ENCODE measurements around the gene RRAS.
A peak's percentile ranks its signal among the peaks of the same experiment; 100 is the strongest.

Gene RRAS

GRCh38 chr19:49640113-49640898 is at the start of gene RRAS:
RRAS (minus strand) TSS chr19:49640143; CDS start chr19:49640098, 45 bp downstream.
- Mint-ChIP-seq H3K9me3 (no peaks in the 10 kb centered on the region), H3K4me3 (peak within 1 kb of the TSS; percentile 87), H3K27me3 (peaks cover 25% of the 10 kb centered on the region), H3K4me1 (peaks cover 64% of the 10 kb centered on the region), H3K27ac (peak within 1 kb of the TSS; percentile 98), H3K36me3 (peaks cover under 1% of the 10 kb centered on the region)
- CTCF ChIA-PET, result interaction anchor here (0.9 to 2.7 kb wide), 5 partner anchors 30 to 70 kb away, joined by 3 to 10 read pairs (median 4); partner anchors contain the start of gene PRMT1
- peak; percentile 100 for DNase-seq

- DNase-seq, result peak; percentile 51
- H3K27ac Mint-ChIP-seq, result peak within 1 kb of the TSS; percentile 46
- peaks cover 29% of the 10 kb centered on the region for H3K36me3 Mint-ChIP-seq
- H3K4me1 Mint-ChIP-seq, result peaks cover 35% of the 10 kb centered on the region
- no peaks in the 10 kb centered on the region for H3K9me3 Mint-ChIP-seq
- peak within 1 kb of the TSS; percentile 75 for H3K4me3 Mint-ChIP-seq
- peaks cover 41% of the 10 kb centered on the region for H3K27me3 Mint-ChIP-seq
- CTCF ChIA-PET, result interaction anchor here (0.7 to 0.9 kb wide), 2 partner anchors 24 to 28 kb away, joined by 3 read pairs; no protein-coding TSS in a partner anchor
These were observed 49.5 kb upstream of the RRAS start, which contains the start of gene ADM5 for GRCh38 chr19:49689133-49690078. ADM5 (plus strand) TSS chr19:49689594; CDS start chr19:49689838, 244 bp downstream.

GRCh38 chr19:49688531-49689132 is 48.7 kb upstream of the RRAS start:
- Mint-ChIP-seq H3K9me3 (no peaks in the 10 kb centered on the region), H3K4me1 (peaks cover 35% of the 10 kb centered on the region), H3K27me3 (peaks cover 40% of the 10 kb centered on the region), H3K36me3 (peaks cover 37% of the 10 kb centered on the region), H3K27ac (peak overlapping the region; percentile 46), H3K4me3 (no peak overlapping the region)
- CTCF ChIA-PET, result interaction anchor here (0.7 to 0.9 kb wide), 2 partner anchors 25 to 29 kb away, joined by 3 read pairs; no protein-coding TSS in a partner anchor
- DNase-seq, result no peak

GRCh38 chr19:49687566-49688316 is 47.8 kb upstream of the RRAS start:
- Mint-ChIP-seq H3K27ac (peak overlapping the region; percentile 47), H3K36me3 (peaks cover 38% of the 10 kb centered on the region), H3K4me3 (no peak overlapping the region), H3K4me1 (peaks cover 35% of the 10 kb centered on the region), H3K9me3 (no peaks in the 10 kb centered on the region), H3K27me3 (peaks cover 32% of the 10 kb centered on the region)
- CTCF ChIA-PET, result interaction anchor here (1.7 kb wide), 1 partner anchor 12 kb away, joined by 5 read pairs; no protein-coding TSS in a partner anchor
- no peak for DNase-seq

- peaks cover 42% of the 10 kb centered on the region for H3K36me3 Mint-ChIP-seq
- H3K4me3 Mint-ChIP-seq, result no peak overlapping the region
- peaks cover 26% of the 10 kb centered on the region for H3K27me3 Mint-ChIP-seq
- H3K27ac Mint-ChIP-seq, result no peak overlapping the region
- no peaks in the 10 kb centered on the region for H3K9me3 Mint-ChIP-seq
- CTCF ChIA-PET, result interaction anchor here (1.7 kb wide), 1 partner anchor 11 kb away, joined by 5 read pairs; no protein-coding TSS in a partner anchor
- DNase-seq, result no peak
- H3K4me1 Mint-ChIP-seq, result peaks cover 33% of the 10 kb centered on the region
These were observed 47.2 kb upstream of the RRAS start for GRCh38 chr19:49687150-49687549.

GRCh38 chr19:49686503-49687088 is 46.7 kb upstream of the RRAS start:
- Mint-ChIP-seq H3K9me3 (no peaks in the 10 kb centered on the region), H3K4me1 (peaks cover 31% of the 10 kb centered on the region), H3K27ac (no peak overlapping the region), H3K36me3 (peaks cover 45% of the 10 kb centered on the region), H3K27me3 (peaks cover 21% of the 10 kb centered on the region), H3K4me3 (no peak overlapping the region)
- no peak for DNase-seq
- CTCF ChIA-PET, result interaction anchor here (0.6 to 1.7 kb wide), 3 partner anchors 8 to 180 kb away, joined by 3 to 5 read pairs (median 4); no protein-coding TSS in a partner anchor

GRCh38 chr19:49685845-49686332 is 45.9 kb upstream of the RRAS start:
- CTCF ChIA-PET, result interaction anchor here (1.7 kb wide), 2 partner anchors 10 to 179 kb away, joined by 4 to 5 read pairs; no protein-coding TSS in a partner anchor
- no peak overlapping the region for H3K27ac Mint-ChIP-seq
- no peak overlapping the region for H3K4me3 Mint-ChIP-seq
- H3K27me3 Mint-ChIP-seq, result peaks cover 13% of the 10 kb centered on the region
- H3K36me3 Mint-ChIP-seq, result peaks cover 48% of the 10 kb centered on the region
- peaks cover 26% of the 10 kb centered on the region for H3K4me1 Mint-ChIP-seq
- DNase-seq, result no peak
- H3K9me3 Mint-ChIP-seq, result no peaks in the 10 kb centered on the region

GRCh38 chr19:49684983-49685553 is 45.1 kb upstream of the RRAS start:
- CTCF ChIA-PET, result interaction anchor here (0.6 to 1.7 kb wide), 3 partner anchors 83 to 233 kb away, joined by 3 to 4 read pairs (median 3); partner anchors contain the start of gene PIH1D1
- Mint-ChIP-seq H3K36me3 (peaks cover 47% of the 10 kb centered on the region), H3K27ac (no peak overlapping the region), H3K27me3 (peaks cover 5% of the 10 kb centered on the region), H3K4me3 (no peak overlapping the region), H3K4me1 (peaks cover 26% of the 10 kb centered on the region), H3K9me3 (no peaks in the 10 kb centered on the region)
- DNase-seq, result no peak

GRCh38 chr19:49684251-49684982 is 44.5 kb upstream of the RRAS start:
- no peak for DNase-seq
- Mint-ChIP-seq H3K27me3 (no peaks in the 10 kb centered on the region), H3K9me3 (no peaks in the 10 kb centered on the region), H3K36me3 (peaks cover 44% of the 10 kb centered on the region), H3K4me3 (no peak overlapping the region), H3K27ac (no peak overlapping the region), H3K4me1 (peaks cover 27% of the 10 kb centered on the region)
- CTCF ChIA-PET, result interaction anchor here (0.6 to 1.1 kb wide), 2 partner anchors 84 to 233 kb away, joined by 3 read pairs; partner anchors contain the start of gene PIH1D1

GRCh38 chr19:49683814-49684250 is 43.9 kb upstream of the RRAS start:
- H3K4me3 Mint-ChIP-seq, result no peak overlapping the region
- H3K9me3 Mint-ChIP-seq, result no peaks in the 10 kb centered on the region
- H3K27ac Mint-ChIP-seq, result no peak overlapping the region
- H3K27me3 Mint-ChIP-seq, result no peaks in the 10 kb centered on the region
- H3K4me1 Mint-ChIP-seq, result peaks cover 25% of the 10 kb centered on the region
- H3K36me3 Mint-ChIP-seq, result peaks cover 44% of the 10 kb centered on the region
- CTCF ChIA-PET, result no interaction called here
- no peak for DNase-seq

GRCh38 chr19:49682274-49682673 is 42.3 kb upstream of the RRAS start:
- no peak for DNase-seq
- Mint-ChIP-seq H3K4me1 (peaks cover 30% of the 10 kb centered on the region), H3K27me3 (no peaks in the 10 kb centered on the region), H3K27ac (no peak overlapping the region), H3K4me3 (no peak overlapping the region), H3K36me3 (peaks cover 35% of the 10 kb centered on the region), H3K9me3 (no peaks in the 10 kb centered on the region)
- CTCF ChIA-PET, result no interaction called here

- Mint-ChIP-seq H3K4me1 (peaks cover 27% of the 10 kb centered on the region), H3K36me3 (peaks cover 31% of the 10 kb centered on the region), H3K9me3 (no peaks in the 10 kb centered on the region), H3K27ac (no peak overlapping the region), H3K27me3 (no peaks in the 10 kb centered on the region), H3K4me3 (no peak overlapping the region)
- CTCF ChIA-PET, result interaction anchor here (0.6 to 7.4 kb wide), 3 partner anchors 10 to 250 kb away, joined by 4 to 78 read pairs (median 6); no protein-coding TSS in a partner anchor
- no peak for DNase-seq
These were observed 41.9 kb upstream of the RRAS start for GRCh38 chr19:49681830-49682229.

Data from activated naive CD4-positive, alpha-beta T cell treated with anti-CD3 and anti-CD28 coated beads, Interleukin-2, amount 10 ng/mL, durations not matched to agents 7 days and 5 days (primary cell).